HFF-Myc (cell line): ENCODE data around the gene MATN1.

Experiments
- DNase-seq: peaks from one replicate; pipeline ENCODE4 v3.0.0-alpha.2; 2011; ENCODE audit warnings: low read depth; ENCODE audit errors: extremely low read depth
- H3K4me3 ChIP-seq: replicated peaks from 2 replicates; pipeline ENCODE4 v1.5.1; 2011; ENCODE audit warnings: low read depth, mild to moderate bottlenecking, control low read depth, low read length
- TF ChIP-seq, protein P1 (sequence below): IDR thresholded peaks from 2 replicates; pipeline ENCODE4 v1.5.1; 2012; ENCODE audit warnings: mild to moderate bottlenecking, low read depth, low read length, control low read depth; ENCODE audit errors: missing control alignments

The MATN1 gene

DNA sequence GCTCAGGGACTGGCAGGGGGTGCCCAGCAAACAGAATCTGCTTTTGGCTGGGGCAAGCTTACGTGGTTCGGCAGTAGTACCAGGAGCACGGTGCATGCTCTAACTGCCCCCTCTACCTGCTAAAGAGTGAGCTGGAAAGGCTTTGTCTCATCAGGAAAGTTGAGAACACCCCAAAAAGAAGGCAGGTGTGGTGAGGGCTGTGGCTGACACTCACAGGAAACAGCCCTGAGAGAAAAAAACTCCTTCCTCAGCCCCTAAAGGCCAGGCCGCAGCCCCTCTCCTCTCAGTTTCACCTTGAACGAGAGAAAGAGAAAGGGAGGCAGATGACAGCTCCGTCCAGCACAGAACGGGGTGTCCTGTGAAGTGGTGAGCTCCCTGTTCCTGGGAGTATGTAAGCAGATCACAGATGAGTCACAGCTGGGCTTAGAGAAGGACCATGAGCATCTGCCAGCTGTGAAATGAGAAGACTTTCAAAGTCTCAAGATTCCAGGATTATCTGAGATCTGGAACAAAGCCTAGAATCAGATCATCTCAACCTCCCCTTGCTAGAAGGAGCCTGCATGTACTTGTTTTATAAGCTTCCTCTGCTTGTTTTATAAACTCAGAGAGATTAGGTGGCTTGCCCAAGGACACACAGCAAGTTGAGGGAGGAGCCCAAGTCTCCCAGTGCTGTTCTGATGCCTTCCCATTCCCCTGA lies 20.8 kb upstream of the MATN1 start:
- TF ChIP-seq, protein P1, sequence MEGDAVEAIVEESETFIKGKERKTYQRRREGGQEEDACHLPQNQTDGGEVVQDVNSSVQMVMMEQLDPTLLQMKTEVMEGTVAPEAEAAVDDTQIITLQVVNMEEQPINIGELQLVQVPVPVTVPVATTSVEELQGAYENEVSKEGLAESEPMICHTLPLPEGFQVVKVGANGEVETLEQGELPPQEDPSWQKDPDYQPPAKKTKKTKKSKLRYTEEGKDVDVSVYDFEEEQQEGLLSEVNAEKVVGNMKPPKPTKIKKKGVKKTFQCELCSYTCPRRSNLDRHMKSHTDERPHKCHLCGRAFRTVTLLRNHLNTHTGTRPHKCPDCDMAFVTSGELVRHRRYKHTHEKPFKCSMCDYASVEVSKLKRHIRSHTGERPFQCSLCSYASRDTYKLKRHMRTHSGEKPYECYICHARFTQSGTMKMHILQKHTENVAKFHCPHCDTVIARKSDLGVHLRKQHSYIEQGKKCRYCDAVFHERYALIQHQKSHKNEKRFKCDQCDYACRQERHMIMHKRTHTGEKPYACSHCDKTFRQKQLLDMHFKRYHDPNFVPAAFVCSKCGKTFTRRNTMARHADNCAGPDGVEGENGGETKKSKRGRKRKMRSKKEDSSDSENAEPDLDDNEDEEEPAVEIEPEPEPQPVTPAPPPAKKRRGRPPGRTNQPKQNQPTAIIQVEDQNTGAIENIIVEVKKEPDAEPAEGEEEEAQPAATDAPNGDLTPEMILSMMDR: no peak
- DNase-seq: peak; percentile 61
- no peak overlapping the region for H3K4me3 ChIP-seq

- H3K4me3 ChIP-seq: no peak overlapping the region
- DNase-seq: peak; percentile 42
Measured at GRCh38 chr1:30743584-30744059, 20.2 kb upstream of the MATN1 start.

GRCh38 chr1:30742963-30743559 lies 19.7 kb upstream of the MATN1 start:
- no peak overlapping the region for H3K4me3 ChIP-seq
- no peak for DNase-seq
- TF ChIP-seq, protein P1: no peak

More at GRCh38 chr1:30743584-30744059, 20.2 kb upstream of the MATN1 start:
- TF ChIP-seq, protein P1: no peak

DNA sequence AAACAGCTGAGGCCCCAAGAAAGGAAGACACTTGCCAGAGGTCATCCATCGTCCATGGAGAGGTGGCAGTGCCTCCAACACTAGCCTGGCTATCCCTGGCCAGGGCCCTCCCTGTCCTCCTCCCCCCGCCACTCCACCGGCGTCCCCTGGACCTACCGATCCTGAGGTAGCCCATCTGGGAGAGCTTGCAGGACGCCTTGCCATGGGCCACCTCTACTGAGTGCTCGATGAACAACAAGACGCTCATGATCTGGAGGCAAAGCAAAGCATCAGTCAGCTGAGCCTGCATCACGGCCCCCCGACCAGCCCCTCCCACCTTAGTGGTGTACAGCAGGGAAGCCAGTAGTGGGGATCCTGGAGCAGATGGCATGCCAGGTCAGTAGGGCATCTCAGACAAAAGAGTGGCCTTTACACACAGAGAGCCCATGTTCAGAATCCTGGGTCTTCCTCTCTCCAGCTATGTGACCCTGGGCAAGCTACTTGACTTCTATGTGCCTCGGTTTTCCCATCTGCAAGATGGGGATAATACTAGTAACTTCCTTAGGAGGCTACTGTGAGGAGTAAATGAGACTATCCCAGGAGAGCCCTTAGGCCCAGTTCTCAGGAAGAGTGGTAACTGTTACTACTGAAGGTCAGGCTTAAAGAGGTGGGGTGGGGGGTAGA lies 19.0 kb upstream of the MATN1 start:
- no peak overlapping the region for H3K4me3 ChIP-seq
- no peak for DNase-seq
- TF ChIP-seq, protein P1: no peak

DNA sequence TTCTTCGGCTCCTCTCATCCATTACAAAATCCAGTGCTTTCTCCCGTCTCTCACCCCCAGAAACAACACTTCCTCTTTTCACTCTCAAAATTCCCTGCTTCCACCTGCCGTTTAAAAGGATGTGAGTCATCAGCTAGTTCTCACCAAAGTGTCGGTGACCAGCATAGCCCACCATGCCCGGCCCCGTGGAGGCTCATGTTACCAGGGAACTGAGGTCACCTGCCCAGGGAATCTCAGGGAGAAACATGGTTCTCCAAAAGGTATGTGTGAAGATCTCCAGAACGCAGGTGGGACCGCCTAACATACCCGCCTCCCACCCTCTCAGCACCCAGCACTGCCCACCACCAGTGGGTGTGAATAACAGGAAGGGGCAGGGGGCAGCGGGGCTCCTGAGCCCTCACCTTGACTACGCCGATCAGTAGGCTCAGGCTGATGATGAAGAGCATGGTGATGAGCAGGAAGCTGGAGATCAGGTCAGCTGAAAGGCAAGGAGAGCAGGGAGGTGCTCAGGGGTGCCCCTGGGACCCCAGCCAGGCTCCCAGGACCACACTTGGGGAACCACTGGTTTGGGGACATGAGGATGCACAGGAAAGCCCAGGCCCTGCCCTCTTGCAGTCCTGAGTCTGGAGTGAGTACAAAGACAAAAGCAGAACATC lies 18.0 kb upstream of the MATN1 start:
- peak; percentile 21 for DNase-seq
- H3K4me3 ChIP-seq: no peak overlapping the region
- TF ChIP-seq, protein P1: no peak
